ENCODE data around the gene ZNFX1. TPM values are rescaled to one million over a fixed set of nuclear protein-coding genes. Genes with fewer than 3 reads are reported as not detected.

ZNFX1 gene
- polyA plus RNA-seq, 2 of the 4 experiments (the other 2 are of a cell fraction) = 6.0 to 11.5 TPM

- Histone ChIP-seq H3K4me1 (peaks cover 76% of the 10 kb centered on the region), H3K27ac (peak overlapping the region in 1 of 2 experiments; percentile 98; a peak in 1 of 6 replicates), H3K4me2 (peak overlapping the region; percentile 97), H3K4me3 (peak overlapping the region; percentile 92), H3K9me3 (peaks cover 9% of the 10 kb centered on the region; the same call in 2 of the 3 replicates)
- ChIA-PET CTCF (interaction anchor here (0.9 kb wide), 1 partner anchor 36 kb away, joined by 3 read pairs; no protein-coding TSS in a partner anchor), POLR2A (interaction anchor here (1.3 kb wide), 1 partner anchor 8 kb away, joined by 4 read pairs; no protein-coding TSS in a partner anchor)
- 54% methylated on average over 3 of the region's 3 CpGs for WGBS (ENCODE audit: missing lambda C conversion rate)
- no peak for FAIRE-seq
- ATAC-seq = peak in 1 of 2 experiments; percentile 2; a peak in 2 of 6 replicates
- no peak for DNase-seq (ENCODE audit: low read depth in 1 of 2, low spot score in 1 of 2)
- TF ChIP-seq EHF (CRISPR knock-in tag; IDR thresholded peaks at IDR 0.05) (0 out of 2 replicates have a peak, but pooled peaks have one; percentile 2), RARB (CRISPR knock-in tag; IDR thresholded peaks at IDR 0.05) (peak; percentile 54), PBX3 (IDR thresholded peaks at IDR 0.05) (no peak), HOXA7 (CRISPR knock-in tag; IDR thresholded peaks at IDR 0.05) (peak; percentile 95), JUN (IDR thresholded peaks at IDR 0.05) (peak in 1 of 2 experiments; percentile 21; a peak in 2 of 5 replicates), CHD2 (IDR thresholded peaks at IDR 0.05; ENCODE audit: low read length, partially characterized antibody) (no peak), MAX (IDR thresholded peaks at IDR 0.05) (0 out of 2 replicates have a peak, but pooled peaks have one; percentile 10), MAFK (IDR thresholded peaks at IDR 0.05; ENCODE audit: partially characterized antibody) (peak; percentile 22)
Observed at GRCh38 chr20:49283703-49284625, 6.1 kb upstream of the ZNFX1 start.

- TF ChIP-seq HOXA7 (CRISPR knock-in tag; IDR thresholded peaks at IDR 0.05) (peak; percentile 96), FOSL2 (IDR thresholded peaks at IDR 0.05) (no peak), FOSL2 (CRISPR knock-in tag; IDR thresholded peaks at IDR 0.05) (no peak), JUN (IDR thresholded peaks at IDR 0.05) (peak in 1 of 2 experiments; percentile 26; a peak in 1 of 5 replicates), REST (IDR thresholded peaks at IDR 0.05) (no peak), TFCP2L1 (CRISPR knock-in tag; IDR thresholded peaks at IDR 0.05) (peak; percentile 79; the same call in 1 of the 2 replicates), TP53 (CRISPR knock-in tag; IDR thresholded peaks at IDR 0.05) (peak; percentile 80; the same call in 1 of the 2 replicates), FOSB (CRISPR knock-in tag; IDR thresholded peaks at IDR 0.05) (peak; percentile 36), HMGXB4 (CRISPR knock-in tag; IDR thresholded peaks at IDR 0.05; ENCODE audit: borderline replicate concordance) (0 out of 2 replicates have a peak, but pooled peaks have one; percentile 31), CHD4 (IDR thresholded peaks at IDR 0.05; ENCODE audit: borderline replicate concordance) (no peak), POLR2AphosphoS2 (conservative IDR thresholded peaks at IDR 0.05; ENCODE audit: low read length) (0 out of 2 replicates have a peak, but pooled peaks have one; percentile 20), EHF (CRISPR knock-in tag; IDR thresholded peaks at IDR 0.05) (0 out of 2 replicates have a peak, but pooled peaks have one; percentile 16), MAZ (IDR thresholded peaks at IDR 0.05; ENCODE audit: borderline replicate concordance, low read depth, low read length) (no peak), RARB (CRISPR knock-in tag; IDR thresholded peaks at IDR 0.05) (peak; percentile 61; the same call in 1 of the 2 replicates)
- peaks cover 68% of the 10 kb centered on the region for H3K4me1 ChIP-seq
- H3K27ac ChIP-seq = peak overlapping the region in 1 of 2 experiments; percentile 98; a peak in 2 of 6 replicates
- FAIRE-seq (no peak), ATAC-seq (no peak), DNase-seq (ENCODE audit: low read depth in 1 of 2, low spot score in 1 of 2) (no peak)
- ChIA-PET CTCF (interaction anchor here (0.9 kb wide), 1 partner anchor 37 kb away, joined by 3 read pairs; no protein-coding TSS in a partner anchor), POLR2A (interaction anchor here (1.3 kb wide), 1 partner anchor 9 kb away, joined by 4 read pairs; no protein-coding TSS in a partner anchor)
- H3K4me3 ChIP-seq = peak overlapping the region; percentile 92
- 50% methylated on average over 9 of the region's 9 CpGs for WGBS (ENCODE audit: missing lambda C conversion rate)
- H3K4me2 ChIP-seq = peak overlapping the region; percentile 97
- H3K9me3 ChIP-seq = peaks cover 9% of the 10 kb centered on the region; the same call in 2 of the 3 replicates
Observed at GRCh38 chr20:49283176-49283702, 5.4 kb upstream of the ZNFX1 start.
